Heart right ventricle (tissue), 16 donors: Measurements from ENCODE around the gene PLXNB2. TPM values are rescaled to one million over a fixed set of nuclear protein-coding genes. Genes with fewer than 3 reads are reported as not detected.
A peak's percentile ranks its signal among the peaks of the same experiment; 100 is the strongest.
"Not testable (repeated sequence)": the region's sequence is repeated elsewhere in the genome, so short reads cannot be mapped to it uniquely, and the experiment has no call there.

Experiments used
- ATAC-seq, 8 donors: fragments of 200-7000 bp; cut with Tn5 transposase; one replicate each; pipeline ENCODE4 v1.9.1; 2020; ENCODE audit warnings: mild to moderate bottlenecking in 8 of 8, moderate library complexity in 8 of 8, moderate number of reproducible peaks in 1 of 8
- DNase-seq, 2 donors: peaks; one replicate each; pipeline ENCODE4 v3.0.0-alpha.2; 2020
- H3K27ac ChIP-seq, 10 donors: fragments of 200-600 bp; sonication (generic) in 2 of 10; one replicate each; pipeline versions ENCODE4 v1.5.0 to v1.8.0; 2020 to 2022; ENCODE audit warnings: mild to moderate bottlenecking in 3 of 10
- H3K27me3 ChIP-seq, 7 donors: fragments of 200-600 bp; one replicate each; pipeline ENCODE4 v1.8.0; 2021 to 2022; ENCODE audit warnings: mild to moderate bottlenecking in 2 of 7
- H3K36me3 ChIP-seq, 9 donors: fragments of 200-600 bp; sonication (generic) in 1 of 9; one replicate each; pipeline versions ENCODE4 v1.5.0 to v1.8.0; 2020 to 2022; ENCODE audit warnings: mild to moderate bottlenecking in 2 of 9
- H3K4me1 ChIP-seq, 9 donors: fragments of 200-600 bp; sonication (generic) in 1 of 9; one replicate each; pipeline versions ENCODE4 v1.5.0 to v1.8.0; 2020 to 2022; ENCODE audit warnings: mild to moderate bottlenecking in 4 of 9
- H3K4me3 ChIP-seq, 10 donors: fragments of 200-600 bp; sonication (generic) in 2 of 10; one replicate each; pipeline versions ENCODE4 v1.5.0 to v1.8.0; 2020 to 2022; ENCODE audit warnings: mild to moderate bottlenecking in 7 of 10, moderate library complexity in 2 of 10
- H3K9me3 ChIP-seq, 11 donors: fragments of 200-600 bp in 10 of 11; sonication (generic) in 2 of 11; one replicate each; pipeline versions ENCODE4 v1.5.0 to v1.8.0; 2013 to 2022; ENCODE audit warnings: mild to moderate bottlenecking in 2 of 11, control low read depth in 1 of 11, moderate library complexity in 1 of 11
- CTCF ChIP-seq, 9 donors: fragments of 200-600 bp; sonication (generic) in 2 of 9; IDR thresholded peaks; one replicate each; pipeline versions ENCODE4 v1.5.0 to v1.8.0; 2021 to 2022; ENCODE audit warnings: antibody characterized with exemption in 9 of 9, mild to moderate bottlenecking in 5 of 9, moderate library complexity in 1 of 9
- WGBS, 2 donors: extraction: QIAGEN DNeasy Blood & Tissue Kit; methylation state at CpG; one replicate each; pipeline ENCODE4 v1.1.7; 2013; ENCODE audit warnings: inconsistent platforms in 1 of 2; 5-methylcytosine and 5-hydroxymethylcytosine counted together
- intact Hi-C, 10 donors: fragments of 100-400 bp; cut with DNase I; formaldehyde crosslinking; loops; one replicate each; pipeline versions ENCODE4 v1.11.1 to v1.14.2; 2022
- polyA plus RNA-seq, 2 donors: library from polyadenylated mRNA; stranded (reverse); fragments of 200-250 nt; gene quantifications; one replicate each; pipeline ENCODE4 v1.2.3, GENCODE V29; 2013
- total RNA-seq, 10 donors: library from RNA; stranded (reverse); fragmentation: NEBNext Ultra II Directional in 3 of 10; extraction: Animal tissue kit (Norgen Biotek cat#: 25700) in 3 of 10; gene quantifications; one replicate each; pipeline versions ENCODE4 v1.2.1 to v1.2.4, GENCODE V29; 2021 to 2023
- donor health status: Arrhythmogenic right ventricular cardiomyopathy.
- donor health status: ischemic (EF 13 %, LVEDD 7.1; RV severe dilation, severe dysfunction).
- donor health status: healthy with polysubstance abuse.
- donor health status: DM: no; HTN: yes; CAD: no.
- donor health status: DM: no; HTN: no; CAD: no.
- donor health status: ischemic (EF 25% LVEDD 6.9; RV normal size, moderate dysfunction).
- donor health status: ischemic (EF 25% LVEDD 5.7; RV mildly dilated, moderate dysfunction).
- donor health status: healthy.
- donor health status: DM: yes; HTN: yes; CAD: no.
- donor health status: Ischemic cardiomyopathy.
- donor health status: ischemic (EF 35%, LVEDD 5.7; RV mildly dilated, moderate dysfunction).
- donor health status: nonischemic (EF 11% LVEDD 7.7; RV severe dilation, severe dysfunction).
- donor health status: DM: yes; HTN: yes; CAD: no.
- donor health status: PGD.
- donor health status: ischemic (EF 29% LVEDD 5.4; RV normal size, mild dysfunction).
- donor health status: nonischemic (EF 23%, LVEDD 6.1; RV moderate dilation, normal function).

Gene PLXNB2
- total and polyA plus RNA-seq, 12 donors: 33.5 to 101 (median 57.8) TPM

- intact Hi-C loops: loop anchor here in 8 of 10 donors (2.0 to 5.0 kb wide), 7 partner anchors 17 to 73 kb away; partner anchors contain the start of genes HDAC10 (in 3 of the 8) and MAPK11 (in 1 of the 8)
- 90 to 95% methylated on average over 19 of the region's 19 CpGs for WGBS, 2 donors
- Histone ChIP-seq H3K4me1 (peaks cover 0 to 20% (median 14%) of the 10 kb centered on the region in 9 donors), H3K27me3 (no peaks in the 10 kb centered on the region), H3K27ac (no peak overlapping the region), H3K9me3 (no peaks in the 10 kb centered on the region), H3K36me3 (no peaks in the 10 kb centered on the region), H3K4me3 (peak overlapping the region in 5 of 10 donors; percentile 79 to 98 (median 86))
- DNase-seq (no peak), ATAC-seq (no peak)
- no peak for TF ChIP-seq CTCF (IDR thresholded peaks at IDR 0.05)
These were observed 18.2 kb upstream of the PLXNB2 start for GRCh38 chr22:50325444-50326224.

GRCh38 chr22:50323900-50324299 lies 16.5 kb upstream of the PLXNB2 start:
- 96 to 98% methylated on average over 5 of the region's 5 CpGs for WGBS, 2 donors
- DNase-seq: no peak
- Histone ChIP-seq H3K4me1 (peaks cover 0 to 20% (median 14%) of the 10 kb centered on the region in 9 donors), H3K27me3 (no peaks in the 10 kb centered on the region), H3K9me3 (no peaks in the 10 kb centered on the region), H3K4me3 (no peak overlapping the region), H3K36me3 (no peaks in the 10 kb centered on the region), H3K27ac (no peak overlapping the region)
- intact Hi-C loops: loop anchor here in 2 of 10 donors (5.0 kb wide), 2 partner anchors 37 to 47 kb away; no protein-coding TSS in a partner anchor
- no peak for ATAC-seq
- TF ChIP-seq CTCF (IDR thresholded peaks at IDR 0.05): no peak

- H3K4me3 ChIP-seq: not testable (repeated sequence)
- intact Hi-C loops: loop anchor here in 2 of 10 donors (5.0 kb wide), 2 partner anchors 35 to 45 kb away; no protein-coding TSS in a partner anchor
These were observed 15.1 kb upstream of the PLXNB2 start for GRCh38 chr22:50322382-50323104.

GRCh38 chr22:50320671-50321325 lies 13.4 kb upstream of the PLXNB2 start:
- intact Hi-C loops: loop anchor here in 2 of 10 donors (5.0 kb wide), 2 partner anchors 33 to 43 kb away; no protein-coding TSS in a partner anchor
- 90 to 96% methylated on average over 10 of the region's 10 CpGs for WGBS, 2 donors
- no peaks in the 10 kb centered on the region for H3K9me3 ChIP-seq
- no peak for TF ChIP-seq CTCF (IDR thresholded peaks at IDR 0.05)
- no peaks in the 10 kb centered on the region for H3K36me3 ChIP-seq
- H3K27ac ChIP-seq: no peak overlapping the region
- peaks cover 0 to 4% (median 0%) of the 10 kb centered on the region in 9 donors for H3K4me1 ChIP-seq
- no peaks in the 10 kb centered on the region for H3K27me3 ChIP-seq
- DNase-seq: no peak
- no peak overlapping the region for H3K4me3 ChIP-seq
- no peak for ATAC-seq

More at GRCh38 chr22:50322382-50323104, 15.1 kb upstream of the PLXNB2 start:
- H3K36me3 ChIP-seq, ATAC-seq, H3K27me3 ChIP-seq, H3K27ac ChIP-seq, DNase-seq, H3K9me3 ChIP-seq: not testable (repeated sequence)
- peaks cover 0 to 14% (median 9%) of the 10 kb centered on the region in 9 donors for H3K4me1 ChIP-seq
- 88 to 92% methylated on average over 8 to 10 of the region's 10 CpGs for WGBS, 2 donors
